NCI-H1930 (cell line): Measurements from ENCODE around the gene ZNF219.
"Not testable (repeated sequence)": the region's sequence is repeated elsewhere in the genome, so short reads cannot be mapped to it uniquely, and the experiment has no call there.

ENCODE experiments used
- DNase-seq, 2 experiments: peaks; one replicate each; lab custom pipeline; 2025; lab: John Stamatoyannopoulos, UW

ZNF219 gene

DNA sequence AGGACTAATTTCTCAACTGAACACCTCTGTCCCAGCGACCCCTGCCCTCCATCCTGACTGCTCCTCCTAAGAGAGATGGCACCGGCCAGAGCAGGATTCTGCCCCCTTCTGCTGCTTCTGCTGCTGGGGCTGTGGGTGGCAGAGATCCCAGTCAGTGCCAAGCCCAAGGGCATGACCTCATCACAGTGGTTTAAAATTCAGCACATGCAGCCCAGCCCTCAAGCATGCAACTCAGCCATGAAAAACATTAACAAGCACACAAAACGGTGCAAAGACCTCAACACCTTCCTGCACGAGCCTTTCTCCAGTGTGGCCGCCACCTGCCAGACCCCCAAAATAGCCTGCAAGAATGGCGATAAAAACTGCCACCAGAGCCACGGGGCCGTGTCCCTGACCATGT lies 55.5 kb downstream of the ZNF219 start:
- DNase-seq: no peak

DNA sequence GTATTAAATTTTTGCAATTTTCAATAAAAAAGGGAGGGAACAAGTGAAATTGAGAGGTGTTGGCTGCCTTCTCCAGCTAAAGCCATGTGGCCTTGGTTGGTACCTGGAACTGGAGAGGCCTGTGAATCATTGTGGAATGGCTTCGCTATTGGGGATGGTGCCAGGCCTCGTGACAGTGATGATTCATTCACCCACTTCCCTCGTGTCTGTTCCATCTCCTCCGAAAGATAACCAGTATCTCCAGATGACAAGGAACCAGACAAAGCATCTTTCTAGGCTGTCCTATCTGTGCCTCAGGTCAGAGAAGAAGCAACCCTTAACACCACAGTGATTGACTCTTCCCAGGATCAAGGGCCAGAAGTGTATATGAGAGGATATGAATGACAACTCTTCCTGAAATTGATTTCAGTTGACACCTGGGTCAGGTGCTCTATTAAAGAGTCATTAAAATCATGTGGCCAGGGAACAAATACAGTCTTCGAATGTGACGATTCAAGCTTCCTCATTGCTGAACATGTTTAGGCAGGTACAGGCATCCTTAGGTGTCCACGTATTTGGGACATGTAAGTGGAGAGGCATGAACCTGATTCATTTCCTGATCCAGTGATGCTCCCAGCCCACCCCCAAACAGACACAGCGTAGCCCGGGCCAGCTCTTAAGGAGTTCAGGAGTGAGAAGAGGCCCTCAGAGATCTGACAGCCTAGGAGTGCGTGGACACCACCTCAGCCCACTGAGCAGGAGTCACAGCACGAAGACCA lies 56.6 kb downstream of the ZNF219 start, which contains the start of gene RNASE7:
TSS of gene RNASE7 (plus strand) at position 687 of the 758 bp plus-strand sequence. CDS start 631 bp downstream, outside the sequence.
- DNase-seq: no peak

DNA sequence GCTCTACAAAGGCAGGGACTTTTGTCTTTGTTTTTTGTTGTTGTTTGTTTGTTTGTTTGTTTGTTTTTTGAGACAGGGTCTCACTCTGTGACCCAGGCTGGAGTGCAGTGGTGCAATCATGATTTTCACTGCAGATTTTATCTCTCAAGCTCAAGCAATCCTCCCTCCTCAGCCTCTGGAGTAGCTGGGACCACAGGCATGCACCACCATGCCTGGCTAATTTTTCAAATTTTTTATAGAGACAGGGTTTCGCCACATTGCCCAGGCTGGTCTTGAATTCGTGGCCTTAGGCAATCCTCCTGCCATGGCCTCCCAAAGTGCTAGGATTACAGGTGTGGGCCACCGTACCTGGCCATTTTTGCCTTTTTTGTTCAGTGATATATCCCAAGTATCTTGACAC lies 57.5 kb downstream of the ZNF219 start:
- not testable (repeated sequence) for DNase-seq

DNA sequence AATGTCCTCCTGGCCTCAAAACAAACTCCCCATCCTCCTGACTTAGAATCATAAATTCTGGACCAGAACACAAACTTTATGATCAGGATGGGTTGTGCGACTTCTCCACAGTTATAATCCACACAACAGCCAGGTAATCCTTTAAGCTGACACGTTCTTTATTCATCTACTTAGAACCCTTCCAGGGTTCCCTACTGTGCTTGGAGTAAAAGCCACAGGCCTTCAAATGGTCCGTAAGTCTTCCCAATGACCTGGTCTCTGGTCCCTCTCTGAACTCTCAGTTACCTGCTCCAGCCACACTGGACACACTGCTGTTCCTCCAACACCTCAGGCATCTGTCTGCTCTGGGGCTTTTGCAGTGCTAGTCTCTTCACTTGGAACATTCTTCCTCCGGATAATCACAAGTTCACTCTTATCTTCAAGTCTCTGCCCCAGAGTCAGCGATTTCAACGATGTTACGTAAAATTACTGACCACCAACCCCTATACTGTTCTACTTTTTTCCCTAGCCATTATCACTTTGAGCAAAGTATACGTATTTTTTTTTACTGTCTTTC lies 58.0 kb downstream of the ZNF219 start:
- DNase-seq: no peak
